Measurements from ENCODE around the gene PARD3. TPM values are rescaled to one million over a fixed set of nuclear protein-coding genes. Genes with fewer than 3 reads are reported as not detected.
A peak's percentile ranks its signal among the peaks of the same experiment; 100 is the strongest.

Gene PARD3
- total and polyA plus RNA-seq, 10 of the 15 experiments (the other 5 are each of a cell fraction or from before 2014, with no cell fraction given) = 2.6 to 43.1 (median 13.9) TPM

DNA sequence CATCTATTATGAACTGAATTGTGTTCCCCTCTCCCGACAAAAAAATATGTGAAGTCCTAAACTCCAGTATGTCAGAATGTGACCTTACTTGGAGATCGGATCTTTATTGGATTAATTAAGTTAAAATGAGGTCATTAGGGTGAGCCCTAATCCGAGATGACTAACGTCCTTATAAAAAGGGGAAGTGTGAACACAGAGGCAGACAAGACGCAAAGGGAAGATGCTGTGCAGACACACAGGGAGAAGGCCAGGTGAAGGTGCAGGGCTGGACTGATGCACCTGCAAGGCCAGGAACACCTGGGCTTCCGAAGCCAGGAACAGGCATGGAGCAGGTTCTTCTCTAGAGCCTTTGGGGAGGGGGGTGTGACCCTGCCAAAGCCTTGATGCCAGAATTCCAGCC, 187.8 kb downstream of the PARD3 start:
- BruUV-seq (replicated peaks) = no TSS peak
- TF ChIP-seq HDAC2 (IDR thresholded peaks at IDR 0.05) (no peak), ETV6 (conservative IDR thresholded peaks at IDR 0.05 in 1 of 2, IDR thresholded peaks at IDR 0.05 in 1 of 2; ENCODE audit: borderline replicate concordance in 1 of 2, low read depth in 1 of 2) (no peak), NFYB (IDR thresholded peaks at IDR 0.05; ENCODE audit: insufficient read depth, low read depth, low read length) (no peak), ZBTB11 (CRISPR knock-in tag; IDR thresholded peaks at IDR 0.05) (no peak), IKZF2 (IDR thresholded peaks at IDR 0.05) (peak; percentile 53 to 54; a peak in 2 of 4 replicates), NBN (IDR thresholded peaks at IDR 0.05) (0 out of 2 replicates have a peak, but pooled peaks have one; percentile 20), ATF7 (IDR thresholded peaks at IDR 0.05; ENCODE audit: low read depth) (peak; percentile 90), MYB (IDR thresholded peaks at IDR 0.05; ENCODE audit: borderline replicate concordance, low read depth, low read length) (no peak), NFYA (IDR thresholded peaks at IDR 0.05; ENCODE audit: borderline replicate concordance, low read depth, low read length) (no peak), STAT3 (IDR thresholded peaks at IDR 0.05; ENCODE audit: low read depth, low read length) (no peak), MXI1 (IDR thresholded peaks at IDR 0.05; ENCODE audit: low read depth, low read length) (no peak), JUNB (IDR thresholded peaks at IDR 0.05) (no peak), SPI1 (IDR thresholded peaks at IDR 0.05; ENCODE audit: borderline replicate concordance, insufficient read depth, low read depth, low read length) (peak; percentile 97)
- TF ChIP-seq, protein P1, sequence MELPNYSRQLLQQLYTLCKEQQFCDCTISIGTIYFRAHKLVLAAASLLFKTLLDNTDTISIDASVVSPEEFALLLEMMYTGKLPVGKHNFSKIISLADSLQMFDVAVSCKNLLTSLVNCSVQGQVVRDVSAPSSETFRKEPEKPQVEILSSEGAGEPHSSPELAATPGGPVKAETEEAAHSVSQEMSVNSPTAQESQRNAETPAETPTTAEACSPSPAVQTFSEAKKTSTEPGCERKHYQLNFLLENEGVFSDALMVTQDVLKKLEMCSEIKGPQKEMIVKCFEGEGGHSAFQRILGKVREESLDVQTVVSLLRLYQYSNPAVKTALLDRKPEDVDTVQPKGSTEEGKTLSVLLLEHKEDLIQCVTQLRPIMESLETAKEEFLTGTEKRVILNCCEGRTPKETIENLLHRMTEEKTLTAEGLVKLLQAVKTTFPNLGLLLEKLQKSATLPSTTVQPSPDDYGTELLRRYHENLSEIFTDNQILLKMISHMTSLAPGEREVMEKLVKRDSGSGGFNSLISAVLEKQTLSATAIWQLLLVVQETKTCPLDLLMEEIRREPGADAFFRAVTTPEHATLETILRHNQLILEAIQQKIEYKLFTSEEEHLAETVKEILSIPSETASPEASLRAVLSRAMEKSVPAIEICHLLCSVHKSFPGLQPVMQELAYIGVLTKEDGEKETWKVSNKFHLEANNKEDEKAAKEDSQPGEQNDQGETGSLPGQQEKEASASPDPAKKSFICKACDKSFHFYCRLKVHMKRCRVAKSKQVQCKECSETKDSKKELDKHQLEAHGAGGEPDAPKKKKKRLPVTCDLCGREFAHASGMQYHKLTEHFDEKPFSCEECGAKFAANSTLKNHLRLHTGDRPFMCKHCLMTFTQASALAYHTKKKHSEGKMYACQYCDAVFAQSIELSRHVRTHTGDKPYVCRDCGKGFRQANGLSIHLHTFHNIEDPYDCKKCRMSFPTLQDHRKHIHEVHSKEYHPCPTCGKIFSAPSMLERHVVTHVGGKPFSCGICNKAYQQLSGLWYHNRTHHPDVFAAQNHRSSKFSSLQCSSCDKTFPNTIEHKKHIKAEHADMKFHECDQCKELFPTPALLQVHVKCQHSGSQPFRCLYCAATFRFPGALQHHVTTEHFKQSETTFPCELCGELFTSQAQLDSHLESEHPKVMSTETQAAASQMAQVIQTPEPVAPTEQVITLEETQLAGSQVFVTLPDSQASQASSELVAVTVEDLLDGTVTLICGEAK (IDR thresholded peaks at IDR 0.05; ENCODE audit: borderline replicate concordance) = no peak
- TF ChIP-seq, protein P2, sequence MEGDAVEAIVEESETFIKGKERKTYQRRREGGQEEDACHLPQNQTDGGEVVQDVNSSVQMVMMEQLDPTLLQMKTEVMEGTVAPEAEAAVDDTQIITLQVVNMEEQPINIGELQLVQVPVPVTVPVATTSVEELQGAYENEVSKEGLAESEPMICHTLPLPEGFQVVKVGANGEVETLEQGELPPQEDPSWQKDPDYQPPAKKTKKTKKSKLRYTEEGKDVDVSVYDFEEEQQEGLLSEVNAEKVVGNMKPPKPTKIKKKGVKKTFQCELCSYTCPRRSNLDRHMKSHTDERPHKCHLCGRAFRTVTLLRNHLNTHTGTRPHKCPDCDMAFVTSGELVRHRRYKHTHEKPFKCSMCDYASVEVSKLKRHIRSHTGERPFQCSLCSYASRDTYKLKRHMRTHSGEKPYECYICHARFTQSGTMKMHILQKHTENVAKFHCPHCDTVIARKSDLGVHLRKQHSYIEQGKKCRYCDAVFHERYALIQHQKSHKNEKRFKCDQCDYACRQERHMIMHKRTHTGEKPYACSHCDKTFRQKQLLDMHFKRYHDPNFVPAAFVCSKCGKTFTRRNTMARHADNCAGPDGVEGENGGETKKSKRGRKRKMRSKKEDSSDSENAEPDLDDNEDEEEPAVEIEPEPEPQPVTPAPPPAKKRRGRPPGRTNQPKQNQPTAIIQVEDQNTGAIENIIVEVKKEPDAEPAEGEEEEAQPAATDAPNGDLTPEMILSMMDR (IDR thresholded peaks at IDR 0.05 in 2 of 3, conservative IDR thresholded peaks at IDR 0.05 in 1 of 3; ENCODE audit: control insufficient read depth in 2 of 3, extremely low read depth in 1 of 3, insufficient read depth in 1 of 3, low read depth in 3 of 3, low read length in 3 of 3) = no peak

More for the DNA sequence above, 187.8 kb downstream of the PARD3 start:
- Histone ChIP-seq H4K20me1 (ENCODE audit: control insufficient read depth, insufficient read depth) (no peaks in the 10 kb centered on the region), H3K4me2 (ENCODE audit: control insufficient read depth, insufficient read depth) (no peak overlapping the region), H2AFZ (ENCODE audit: control insufficient read depth, low read depth, low read length) (no peak overlapping the region), H3K36me3 (ENCODE audit: control insufficient read depth in 2 of 2, insufficient read depth in 2 of 2, low read length in 1 of 2) (no peaks in the 10 kb centered on the region), H3K4me3 (no peak overlapping the region), H3K4me1 (ENCODE audit: control insufficient read depth, insufficient read depth, low read length) (no peaks in the 10 kb centered on the region), H3K27ac (ENCODE audit: control insufficient read depth, insufficient read depth) (no peak overlapping the region), H3K27me3 (replicated peaks in 1 of 2; ENCODE audit: control insufficient read depth in 2 of 2, insufficient read depth in 2 of 2, low read length in 1 of 2) (no peaks in the 10 kb centered on the region), H3K9ac (ENCODE audit: control insufficient read depth, insufficient read depth, low read length) (no peak overlapping the region), H3K79me2 (ENCODE audit: control insufficient read depth, insufficient read depth, low read length) (no peaks in the 10 kb centered on the region), H3K9me3 (replicated peaks; ENCODE audit: control insufficient read depth, insufficient read depth, low read length) (no peaks in the 10 kb centered on the region)
- ChIA-PET POLR2A (interaction anchor here (0.5 to 1.0 kb wide), 2 partner anchors 11 to 284 kb away, joined by 3 to 7 read pairs; no protein-coding TSS in a partner anchor), RAD21 (ENCODE audit: unreplicated experiment) (interaction anchor here (1.1 to 2.7 kb wide), 3 partner anchors 8 to 15 kb away, joined by 3 to 7 read pairs (median 6); no protein-coding TSS in a partner anchor), CTCF (interaction anchor here (0.6 to 3.0 kb wide), 3 partner anchors 11 to 265 kb away, joined by 3 to 12 read pairs (median 3); no protein-coding TSS in a partner anchor), SMC1A (ENCODE audit: uncharacterized antibody, unreplicated experiment) (interaction anchor here (1.3 to 3.9 kb wide), 5 partner anchors 10 to 101 kb away, joined by 3 to 23 read pairs (median 15); no protein-coding TSS in a partner anchor)
- in situ Hi-C loops (cut with MboI) (loop anchor here (25.0 kb wide), 1 partner anchor 1440 kb away; no protein-coding TSS in a partner anchor), intact Hi-C loops (cut with micrococcal nuclease; ENCODE audit: unreplicated experiment) (no loop called here)
- FAIRE-seq (no peak), DNase-seq (ENCODE audit: low read depth, low spot score) (no peak), ATAC-seq (peak; percentile 86)
- 11% methylated on average over 6 of the region's 6 CpGs for WGBS (ENCODE audit: insufficient coverage, insufficient replicate concordance, low lambda C conversion rate, missing lambda C conversion rate)

Data from GM12878 (cell line).